Subcutaneous abdominal adipose tissue (tissue), 5 donors: ENCODE data around the gene DHX34.
"Not testable (repeated sequence)": the region's sequence is repeated elsewhere in the genome, so short reads cannot be mapped to it uniquely, and the experiment has no call there.

Experiments used
- H3K27ac ChIP-seq: one replicate; pipeline ENCODE4 v1.7.0; 2013; ENCODE audit warnings: low read depth, mild to moderate bottlenecking, inconsistent platforms, low read length, moderate library complexity
- H3K27me3 ChIP-seq, 5 donors: one replicate each; pipeline ENCODE4 v1.7.0; 2013; ENCODE audit warnings: low read length in 5 of 5, inconsistent platforms in 1 of 5; ENCODE audit not compliant: control insufficient read depth in 5 of 5, insufficient read depth in 4 of 5
- H3K36me3 ChIP-seq, 5 donors: one replicate each; pipeline ENCODE4 v1.7.0; 2013; ENCODE audit warnings: low read length in 5 of 5; ENCODE audit not compliant: control insufficient read depth in 5 of 5, insufficient read depth in 5 of 5
- H3K4me1 ChIP-seq, 5 donors: one replicate each; pipeline ENCODE4 v1.7.0; 2013; ENCODE audit warnings: low read length in 5 of 5, mild to moderate bottlenecking in 3 of 5, moderate library complexity in 1 of 5; ENCODE audit not compliant: control insufficient read depth in 5 of 5, insufficient read depth in 5 of 5
- H3K4me3 ChIP-seq, 5 donors: one replicate each; pipeline ENCODE4 v1.7.0; 2013; ENCODE audit warnings: low read length in 5 of 5, low read depth in 1 of 5
- H3K9ac ChIP-seq, 5 donors: one replicate each; pipeline ENCODE4 v1.7.0; 2013; ENCODE audit warnings: low read length in 5 of 5, mild to moderate bottlenecking in 4 of 5, moderate library complexity in 3 of 5
- H3K9me3 ChIP-seq, 5 donors: one replicate each; pipeline ENCODE4 v1.7.0; 2013; ENCODE audit warnings: low read length in 5 of 5; ENCODE audit not compliant: control insufficient read depth in 5 of 5
- donor health status: healthy.
- donor health status: healthy.
- donor health status: healthy.
- donor health status: healthy.
- donor health status: healthy.

DHX34 gene

GRCh38 chr19:47362321-47362720 lies 13.2 kb downstream of the DHX34 start:
- no peaks in the 10 kb centered on the region for H3K27me3 ChIP-seq
- H3K36me3 ChIP-seq, result peaks cover under 1 to 89% (median 68%) of the 10 kb centered on the region in 5 donors
- no peaks in the 10 kb centered on the region for H3K4me1 ChIP-seq
- H3K9me3 ChIP-seq, result peaks cover 0 to 4% (median 3%) of the 10 kb centered on the region in 5 donors
- H3K27ac ChIP-seq, result no peak overlapping the region
- no peak overlapping the region for H3K4me3 ChIP-seq
- H3K9ac ChIP-seq, result no peak overlapping the region

GRCh38 chr19:47363758-47364531 lies 14.8 kb downstream of the DHX34 start:
- H3K27ac ChIP-seq, result no peak overlapping the region
- H3K9ac ChIP-seq, result no peak overlapping the region
- no peaks in the 10 kb centered on the region for H3K27me3 ChIP-seq
- no peaks in the 10 kb centered on the region for H3K9me3 ChIP-seq
- H3K4me1 ChIP-seq, result no peaks in the 10 kb centered on the region
- peaks cover 0 to 80% (median 54%) of the 10 kb centered on the region in 5 donors for H3K36me3 ChIP-seq
- no peak overlapping the region for H3K4me3 ChIP-seq

- H3K4me3 ChIP-seq, H3K9ac ChIP-seq, H3K27ac ChIP-seq, H3K9me3 ChIP-seq, H3K27me3 ChIP-seq, H3K4me1 ChIP-seq: not testable (repeated sequence)
- peaks cover 0 to 80% (median 54%) of the 10 kb centered on the region in 5 donors for H3K36me3 ChIP-seq
Measured at GRCh38 chr19:47365455-47365854, 16.3 kb downstream of the DHX34 start.

GRCh38 chr19:47370045-47370611 lies 21.0 kb downstream of the DHX34 start:
- Histone ChIP-seq H3K4me1 (no peaks in the 10 kb centered on the region), H3K27ac (no peak overlapping the region), H3K27me3 (no peaks in the 10 kb centered on the region), H3K9me3 (no peaks in the 10 kb centered on the region), H3K9ac (no peak overlapping the region), H3K4me3 (no peak overlapping the region), H3K36me3 (peaks cover 0 to 83% (median 61%) of the 10 kb centered on the region in 5 donors)

- Histone ChIP-seq H3K9ac (no peak overlapping the region), H3K9me3 (no peaks in the 10 kb centered on the region), H3K36me3 (peaks cover 0 to 89% (median 71%) of the 10 kb centered on the region in 5 donors), H3K4me1 (no peaks in the 10 kb centered on the region), H3K27me3 (no peaks in the 10 kb centered on the region), H3K27ac (no peak overlapping the region), H3K4me3 (no peak overlapping the region)
Measured at GRCh38 chr19:47371261-47371660, 22.1 kb downstream of the DHX34 start.

GRCh38 chr19:47372603-47373002 lies 23.5 kb downstream of the DHX34 start:
- Histone ChIP-seq H3K9ac (no peak overlapping the region), H3K4me1 (no peaks in the 10 kb centered on the region), H3K27ac (no peak overlapping the region), H3K36me3 (peaks cover 0 to 91% (median 82%) of the 10 kb centered on the region in 5 donors), H3K27me3 (no peaks in the 10 kb centered on the region), H3K9me3 (no peaks in the 10 kb centered on the region), H3K4me3 (no peak overlapping the region)

- H3K9ac ChIP-seq, result no peak overlapping the region
- no peaks in the 10 kb centered on the region for H3K27me3 ChIP-seq
- no peaks in the 10 kb centered on the region for H3K4me1 ChIP-seq
- H3K27ac ChIP-seq, result no peak overlapping the region
- H3K36me3 ChIP-seq, result peaks cover 0 to 99% (median 91%) of the 10 kb centered on the region in 5 donors
- H3K4me3 ChIP-seq, result no peak overlapping the region
- no peaks in the 10 kb centered on the region for H3K9me3 ChIP-seq
Measured at GRCh38 chr19:47373246-47374240, 24.4 kb downstream of the DHX34 start.

- Histone ChIP-seq H3K9me3 (no peaks in the 10 kb centered on the region), H3K27ac (no peak overlapping the region), H3K27me3 (no peaks in the 10 kb centered on the region), H3K4me1 (no peaks in the 10 kb centered on the region), H3K9ac (no peak overlapping the region), H3K4me3 (no peak overlapping the region), H3K36me3 (peaks cover 0 to 95% (median 89%) of the 10 kb centered on the region in 5 donors)
Measured at GRCh38 chr19:47374876-47375693, 26.0 kb downstream of the DHX34 start.
